Panc1 (cell line): ENCODE measurements around the gene ASPHD1. TPM values are rescaled to one million over a fixed set of nuclear protein-coding genes. Genes with fewer than 3 reads are reported as not detected.

ENCODE experiments used
- ATAC-seq: fragments of 200-7000 bp; cut with Tn5 transposase; 2 replicates; pipeline ENCODE4 v1.9.1; 2020; ENCODE audit warnings: mild to moderate bottlenecking, moderate library complexity
- BruUV-seq: library from RNA; stranded (reverse); fragments of 400-500 nt; replicated peaks from 2 replicates; lab custom pipeline; 2021; lab: Mats Ljungman, UMichigan
- CTCF ChIA-PET: fragments of 300-600 bp; sonication (Branson Sonifier 250); formaldehyde crosslinking; loops from one replicate; lab custom pipeline; 2022; ENCODE audit warnings: antibody characterized with exemption; lab: Charles Lee
- POLR2A ChIA-PET: fragments of 300-600 bp; sonication (Branson Sonifier 250); formaldehyde crosslinking; loops from one replicate; lab custom pipeline; 2022; ENCODE audit warnings: antibody characterized with exemption; lab: Charles Lee
- DNase-seq: peaks from one replicate; pipeline ENCODE4 v3.0.0-alpha.2; 2010; ENCODE audit warnings: low read depth, low spot score
- H3K27ac ChIP-seq: 2 replicates; pipeline ENCODE4 v1.5.1; 2011; ENCODE audit warnings: mild to moderate bottlenecking, low read length, inconsistent platforms
- H3K27me3 ChIP-seq: fragments of 200-500 bp; sonication (Bioruptor generic); 2 replicates; pipeline ENCODE4 v1.6.0; 2014; ENCODE audit warnings: low read length, inconsistent platforms; ENCODE audit not compliant: control insufficient read depth, insufficient read depth
- H3K36me3 ChIP-seq: fragments of 200-500 bp; sonication (Bioruptor generic); 2 replicates; pipeline ENCODE4 v1.5.1; 2014; ENCODE audit warnings: inconsistent platforms, mild to moderate bottlenecking, low read length, moderate library complexity; ENCODE audit not compliant: control insufficient read depth, insufficient read depth
- H3K4me1 ChIP-seq: 2 replicates; pipeline ENCODE4 v1.5.1; 2011; ENCODE audit warnings: inconsistent platforms, mild to moderate bottlenecking, low read length, moderate library complexity; ENCODE audit not compliant: control insufficient read depth, insufficient read depth
- H3K4me3 ChIP-seq, 2 experiments: 2 replicates each; pipeline ENCODE4 v1.5.1; 2011 to 2012; ENCODE audit warnings: low read depth in 2 of 2, low read length in 2 of 2, mild to moderate bottlenecking in 2 of 2, inconsistent platforms in 1 of 2, moderate library complexity in 1 of 2
- H3K9me3 ChIP-seq: fragments of 200-500 bp; sonication (Bioruptor generic); 2 replicates; pipeline ENCODE4 v1.5.1; 2014; ENCODE audit warnings: low read depth, mild to moderate bottlenecking, inconsistent platforms, low read length, moderate library complexity; ENCODE audit not compliant: control insufficient read depth, insufficient read depth
- POLR2AphosphoS5 ChIP-seq: IDR thresholded peaks from 2 replicates; pipeline ENCODE4 v1.6.1; 2012; ENCODE audit warnings: mild to moderate bottlenecking, low read depth, low read length, moderate library complexity
- SIN3A ChIP-seq: IDR thresholded peaks from 2 replicates; pipeline ENCODE4 v1.6.1; 2012; ENCODE audit warnings: low read depth, mild to moderate bottlenecking, low read length, moderate library complexity, borderline replicate concordance; ENCODE audit not compliant: insufficient read depth
- TCF7L2 ChIP-seq: IDR thresholded peaks from 2 replicates; pipeline ENCODE4 v1.6.1; 2011; ENCODE audit warnings: mild to moderate bottlenecking, low read depth, low read length, inconsistent platforms
- in situ Hi-C: cut with HindIII; loops from 2 replicates; pipeline ENCODE4 v1.10.0; 2016; ENCODE audit warnings: low sequenced_read_pairs, low pct_unique_long_range_greater_than_20kb
- intact Hi-C: fragments of 100-400 bp; cut with micrococcal nuclease; formaldehyde crosslinking; loops from one replicate; pipeline ENCODE4 v1.10.0; 2022; ENCODE audit not compliant: unreplicated experiment
- total RNA-seq: library from RNA; stranded (reverse); gene quantifications from one replicate; pipeline ENCODE4 v1.2.1, GENCODE V29; 2021; ENCODE audit not compliant: unreplicated experiment
- TF ChIP-seq, protein P1 (sequence below), 2 experiments: IDR thresholded peaks; 2 replicates each; pipeline ENCODE4 v1.6.1; 2011 to 2012; ENCODE audit warnings: low read depth in 2 of 2, control low read depth in 1 of 2, low read length in 1 of 2, mild to moderate bottlenecking in 1 of 2, moderate library complexity in 1 of 2; ENCODE audit not compliant: insufficient read depth in 1 of 2
- TF ChIP-seq, protein P2 (sequence below): fragments of 450-650 bp; IDR thresholded peaks from 2 replicates; pipeline ENCODE4 v1.5.1; 2017; ENCODE audit warnings: mild to moderate bottlenecking

The ASPHD1 gene
- total RNA-seq, 1 experiment from 2014 or later, result 87.0 TPM

DNA sequence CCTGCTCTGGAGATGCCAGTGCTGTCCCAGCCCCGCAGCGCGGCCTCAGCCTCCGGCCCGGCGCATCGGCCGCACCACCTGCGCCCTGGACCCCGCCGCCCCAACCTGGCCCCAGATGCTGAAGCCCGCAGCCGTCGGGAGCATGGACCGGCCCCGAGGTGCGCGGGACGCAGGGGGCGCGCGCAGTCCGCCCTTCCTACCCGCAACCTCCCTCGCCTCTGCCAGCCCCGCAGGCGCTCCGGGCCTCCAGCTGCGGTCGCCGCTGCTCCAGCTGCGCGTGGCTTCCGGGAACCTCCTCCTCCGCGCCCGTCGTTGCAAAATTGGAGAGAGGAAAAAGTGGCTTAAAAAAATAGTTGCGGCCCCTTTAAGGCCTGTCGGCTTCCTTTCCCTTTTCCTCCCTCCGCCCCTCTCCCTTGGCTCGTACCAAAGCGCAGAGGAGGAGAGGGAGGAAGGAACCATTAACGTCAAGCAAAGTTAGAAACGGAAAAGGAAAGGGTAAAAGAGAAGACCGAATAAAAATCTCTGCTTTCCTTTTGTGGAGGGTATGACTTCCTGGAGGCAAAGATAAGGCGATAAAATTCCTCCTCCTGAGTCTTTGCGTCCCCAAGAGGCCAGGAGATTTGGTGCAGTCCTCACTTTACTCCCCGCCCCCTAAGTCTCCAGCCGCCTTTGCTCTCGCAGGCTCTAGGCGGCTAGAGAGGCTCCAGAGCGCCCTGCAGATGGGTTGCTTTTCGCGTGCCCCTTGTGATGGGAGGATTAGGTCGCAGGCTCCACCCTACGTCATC is 37.2 kb upstream of the ASPHD1 start, which contains the start of gene CDIPT:
Gene CDIPT, minus strand, starts transcription at position 343 of the 785 bp plus-strand sequence. CDS start 369 bp downstream, outside the sequence.
- intact Hi-C loops, result no loop called here
- in situ Hi-C loops, result no loop called here
- H3K4me1 ChIP-seq, result no peaks in the 10 kb centered on the region
- ChIA-PET CTCF (interaction anchor here (0.7 to 1.0 kb wide), 2 partner anchors 15 to 169 kb away, joined by 3 to 7 read pairs; no protein-coding TSS in a partner anchor), POLR2A (no interaction called here)
- ATAC-seq (peak; percentile 99), DNase-seq (peak; percentile 92)
- H3K27me3 ChIP-seq, result no peaks in the 10 kb centered on the region
- H3K4me3 ChIP-seq, result peak within 1 kb of the TSS; percentile 75 to 81
- H3K36me3 ChIP-seq, result no peaks in the 10 kb centered on the region
- no peaks in the 10 kb centered on the region for H3K9me3 ChIP-seq
- peak within 1 kb of the TSS; percentile 98 for H3K27ac ChIP-seq
- BruUV-seq, result TSS peak; percentile 93
- TF ChIP-seq, protein P1, sequence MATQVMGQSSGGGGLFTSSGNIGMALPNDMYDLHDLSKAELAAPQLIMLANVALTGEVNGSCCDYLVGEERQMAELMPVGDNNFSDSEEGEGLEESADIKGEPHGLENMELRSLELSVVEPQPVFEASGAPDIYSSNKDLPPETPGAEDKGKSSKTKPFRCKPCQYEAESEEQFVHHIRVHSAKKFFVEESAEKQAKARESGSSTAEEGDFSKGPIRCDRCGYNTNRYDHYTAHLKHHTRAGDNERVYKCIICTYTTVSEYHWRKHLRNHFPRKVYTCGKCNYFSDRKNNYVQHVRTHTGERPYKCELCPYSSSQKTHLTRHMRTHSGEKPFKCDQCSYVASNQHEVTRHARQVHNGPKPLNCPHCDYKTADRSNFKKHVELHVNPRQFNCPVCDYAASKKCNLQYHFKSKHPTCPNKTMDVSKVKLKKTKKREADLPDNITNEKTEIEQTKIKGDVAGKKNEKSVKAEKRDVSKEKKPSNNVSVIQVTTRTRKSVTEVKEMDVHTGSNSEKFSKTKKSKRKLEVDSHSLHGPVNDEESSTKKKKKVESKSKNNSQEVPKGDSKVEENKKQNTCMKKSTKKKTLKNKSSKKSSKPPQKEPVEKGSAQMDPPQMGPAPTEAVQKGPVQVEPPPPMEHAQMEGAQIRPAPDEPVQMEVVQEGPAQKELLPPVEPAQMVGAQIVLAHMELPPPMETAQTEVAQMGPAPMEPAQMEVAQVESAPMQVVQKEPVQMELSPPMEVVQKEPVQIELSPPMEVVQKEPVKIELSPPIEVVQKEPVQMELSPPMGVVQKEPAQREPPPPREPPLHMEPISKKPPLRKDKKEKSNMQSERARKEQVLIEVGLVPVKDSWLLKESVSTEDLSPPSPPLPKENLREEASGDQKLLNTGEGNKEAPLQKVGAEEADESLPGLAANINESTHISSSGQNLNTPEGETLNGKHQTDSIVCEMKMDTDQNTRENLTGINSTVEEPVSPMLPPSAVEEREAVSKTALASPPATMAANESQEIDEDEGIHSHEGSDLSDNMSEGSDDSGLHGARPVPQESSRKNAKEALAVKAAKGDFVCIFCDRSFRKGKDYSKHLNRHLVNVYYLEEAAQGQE (IDR thresholded peaks at IDR 0.05; ENCODE audit: insufficient read depth in 1 of 2, low read depth in 2 of 2, low read length in 1 of 2), result peak in 1 of 2 experiments; percentile 63; a peak in 1 of 4 replicates
- peak; percentile 64 for TF ChIP-seq POLR2AphosphoS5
- TF ChIP-seq, protein P2, sequence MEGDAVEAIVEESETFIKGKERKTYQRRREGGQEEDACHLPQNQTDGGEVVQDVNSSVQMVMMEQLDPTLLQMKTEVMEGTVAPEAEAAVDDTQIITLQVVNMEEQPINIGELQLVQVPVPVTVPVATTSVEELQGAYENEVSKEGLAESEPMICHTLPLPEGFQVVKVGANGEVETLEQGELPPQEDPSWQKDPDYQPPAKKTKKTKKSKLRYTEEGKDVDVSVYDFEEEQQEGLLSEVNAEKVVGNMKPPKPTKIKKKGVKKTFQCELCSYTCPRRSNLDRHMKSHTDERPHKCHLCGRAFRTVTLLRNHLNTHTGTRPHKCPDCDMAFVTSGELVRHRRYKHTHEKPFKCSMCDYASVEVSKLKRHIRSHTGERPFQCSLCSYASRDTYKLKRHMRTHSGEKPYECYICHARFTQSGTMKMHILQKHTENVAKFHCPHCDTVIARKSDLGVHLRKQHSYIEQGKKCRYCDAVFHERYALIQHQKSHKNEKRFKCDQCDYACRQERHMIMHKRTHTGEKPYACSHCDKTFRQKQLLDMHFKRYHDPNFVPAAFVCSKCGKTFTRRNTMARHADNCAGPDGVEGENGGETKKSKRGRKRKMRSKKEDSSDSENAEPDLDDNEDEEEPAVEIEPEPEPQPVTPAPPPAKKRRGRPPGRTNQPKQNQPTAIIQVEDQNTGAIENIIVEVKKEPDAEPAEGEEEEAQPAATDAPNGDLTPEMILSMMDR, result peak; percentile 87
- TF ChIP-seq TCF7L2, result peak; percentile 93
- TF ChIP-seq SIN3A, result peak; percentile 26; the same call in 1 of the 2 replicates

DNA sequence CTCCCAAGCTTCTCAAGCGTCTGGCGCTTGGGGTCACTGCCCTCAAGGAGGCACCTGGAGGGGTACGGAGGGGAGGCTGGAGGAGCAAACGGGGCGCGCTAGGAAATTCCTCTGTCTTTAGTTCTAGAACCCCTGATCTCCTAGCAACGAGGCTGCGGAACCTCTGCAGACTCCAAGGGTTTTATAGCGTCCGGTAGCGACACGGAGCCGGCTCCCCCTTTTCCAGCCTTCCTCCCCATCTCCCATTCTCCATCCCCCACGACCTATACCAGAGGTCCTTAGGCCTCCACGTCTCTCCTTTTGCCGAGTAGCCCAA is 36.7 kb upstream of the ASPHD1 start:
- DNase-seq (no peak), ATAC-seq (no peak)
- no TSS peak for BruUV-seq
- ChIA-PET POLR2A (no interaction called here), CTCF (interaction anchor here (1.0 kb wide), 1 partner anchor 15 kb away, joined by 3 read pairs; no protein-coding TSS in a partner anchor)
- H3K4me3 ChIP-seq, result peak overlapping the region; percentile 75 to 81
- H3K27ac ChIP-seq, result peak overlapping the region; percentile 98
- intact Hi-C loops, result no loop called here
- H3K27me3 ChIP-seq, result no peaks in the 10 kb centered on the region
- no peak for TF ChIP-seq SIN3A
- TF ChIP-seq, protein P1 (IDR thresholded peaks at IDR 0.05; ENCODE audit: insufficient read depth in 1 of 2, low read depth in 2 of 2, low read length in 1 of 2), result no peak
- no peaks in the 10 kb centered on the region for H3K9me3 ChIP-seq
- H3K4me1 ChIP-seq, result no peaks in the 10 kb centered on the region
- no peaks in the 10 kb centered on the region for H3K36me3 ChIP-seq
- in situ Hi-C loops, result no loop called here
